Activated CD8-positive, alpha-beta T cell treated with anti-CD3 and anti-CD28 coated beads, Interleukin-2, amount 10 ng/mL, durations not matched to agents 7 days and 5 days (primary cell): ENCODE data around the gene CAMK4. TPM values are rescaled to one million over a fixed set of nuclear protein-coding genes. Genes with fewer than 3 reads are reported as not detected.

Source experiments
- ATAC-seq: fragments of 150-1000 bp; cut with Tn5 transposase; one replicate; pipeline ENCODE4 v1.10.0; 2021; ENCODE audit warnings: moderate library complexity
- CTCF ChIA-PET: fragments of 350-600 bp; sonication (Branson Sonifier 250); formaldehyde crosslinking; loops from one replicate; lab custom pipeline; 2021; ENCODE audit warnings: antibody characterized with exemption; lab: Charles Lee
- POLR2A ChIA-PET: fragments of 350-600 bp; sonication (Branson Sonifier 250); formaldehyde crosslinking; loops from one replicate; lab custom pipeline; 2021; ENCODE audit warnings: antibody characterized with exemption; lab: Charles Lee
- DNase-seq: peaks from one replicate; pipeline ENCODE4 v3.0.0-alpha.2; 2020
- H3K27ac Mint-ChIP-seq: one replicate; pipeline ENCODE4 v1.8.0; 2021; ENCODE audit warnings: mild to moderate bottlenecking, mixed read lengths
- H3K27me3 Mint-ChIP-seq: one replicate; pipeline ENCODE4 v1.8.0; 2021; ENCODE audit warnings: low read depth, mixed read lengths
- H3K36me3 Mint-ChIP-seq: one replicate; pipeline ENCODE4 v1.8.0; 2021; ENCODE audit warnings: low read depth, mixed read lengths
- H3K4me1 Mint-ChIP-seq: one replicate; pipeline ENCODE4 v1.8.0; 2021; ENCODE audit warnings: low read depth, mixed read lengths
- H3K4me3 Mint-ChIP-seq: one replicate; pipeline ENCODE4 v1.8.0; 2021; ENCODE audit warnings: mild to moderate bottlenecking, mixed read lengths
- H3K9me3 Mint-ChIP-seq: one replicate; pipeline ENCODE4 v1.8.0; 2022; ENCODE audit warnings: mixed read lengths; ENCODE audit not compliant: insufficient read depth
- total RNA-seq, 2 experiments: library from RNA; stranded (reverse); gene quantifications; one replicate each; pipeline ENCODE4 v1.2.3, GENCODE V29; 2021

The CAMK4 gene
- total RNA-seq, 2 experiments from 2014 or later: 82.7 to 84.9 TPM

DNA sequence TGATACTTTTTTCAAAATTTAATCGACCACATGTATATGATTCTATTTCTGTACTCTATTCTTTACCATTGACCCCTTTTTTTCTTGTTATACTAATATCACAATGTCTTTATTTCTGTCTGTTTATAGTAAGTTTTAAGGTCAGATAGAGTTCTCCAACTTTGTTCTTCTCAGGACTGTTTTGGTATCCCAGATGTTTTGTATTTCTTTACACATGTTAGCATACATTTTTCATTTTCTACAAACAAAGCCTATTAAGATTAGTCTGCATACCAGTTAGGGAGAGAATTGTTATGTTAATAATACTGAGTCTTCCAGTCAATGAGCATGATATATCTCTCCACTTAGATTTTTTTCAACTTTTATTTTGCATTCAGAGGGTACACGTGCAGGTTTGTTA, 8.2 kb upstream of the CAMK4 start:
- ChIA-PET POLR2A (no interaction called here), CTCF (no interaction called here)
- no peak for ATAC-seq

DNA sequence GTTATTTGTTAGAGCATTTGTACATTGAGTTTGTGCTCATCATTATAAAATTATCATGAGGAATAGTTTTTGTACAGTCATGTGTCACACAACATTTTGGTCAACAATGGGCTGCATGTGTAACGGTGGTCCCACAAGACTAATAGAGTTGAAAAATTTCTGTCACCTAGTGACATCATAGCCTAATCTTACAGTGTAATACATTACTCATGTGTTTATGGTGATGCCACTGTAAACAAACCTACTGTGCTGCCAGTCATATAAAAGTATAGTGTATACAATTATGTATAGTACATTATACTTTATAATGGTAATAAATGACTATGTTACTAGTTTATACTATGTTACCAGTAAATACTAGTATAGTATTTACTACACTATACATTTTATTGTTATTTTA, 3.0 kb upstream of the CAMK4 start:
- Mint-ChIP-seq H3K36me3 (peaks cover 15% of the 10 kb centered on the region), H3K9me3 (no peaks in the 10 kb centered on the region), H3K27ac (no peak overlapping the region), H3K27me3 (no peaks in the 10 kb centered on the region), H3K4me1 (peaks cover 6% of the 10 kb centered on the region), H3K4me3 (no peak overlapping the region)
- ChIA-PET CTCF (interaction anchor here (1.0 to 4.9 kb wide), 4 partner anchors 11 to 68 kb away, joined by 3 to 47 read pairs (median 3); no protein-coding TSS in a partner anchor), POLR2A (no interaction called here)
- ATAC-seq: no peak
- no peak for DNase-seq

More for the DNA sequence above, 8.2 kb upstream of the CAMK4 start:
- peaks cover 7% of the 10 kb centered on the region for H3K36me3 Mint-ChIP-seq
- DNase-seq: no peak
- H3K27me3 Mint-ChIP-seq: no peaks in the 10 kb centered on the region
- no peak overlapping the region for H3K4me3 Mint-ChIP-seq
- H3K27ac Mint-ChIP-seq: no peak overlapping the region
- peaks cover 8% of the 10 kb centered on the region for H3K4me1 Mint-ChIP-seq
- H3K9me3 Mint-ChIP-seq: peaks cover 7% of the 10 kb centered on the region

DNA sequence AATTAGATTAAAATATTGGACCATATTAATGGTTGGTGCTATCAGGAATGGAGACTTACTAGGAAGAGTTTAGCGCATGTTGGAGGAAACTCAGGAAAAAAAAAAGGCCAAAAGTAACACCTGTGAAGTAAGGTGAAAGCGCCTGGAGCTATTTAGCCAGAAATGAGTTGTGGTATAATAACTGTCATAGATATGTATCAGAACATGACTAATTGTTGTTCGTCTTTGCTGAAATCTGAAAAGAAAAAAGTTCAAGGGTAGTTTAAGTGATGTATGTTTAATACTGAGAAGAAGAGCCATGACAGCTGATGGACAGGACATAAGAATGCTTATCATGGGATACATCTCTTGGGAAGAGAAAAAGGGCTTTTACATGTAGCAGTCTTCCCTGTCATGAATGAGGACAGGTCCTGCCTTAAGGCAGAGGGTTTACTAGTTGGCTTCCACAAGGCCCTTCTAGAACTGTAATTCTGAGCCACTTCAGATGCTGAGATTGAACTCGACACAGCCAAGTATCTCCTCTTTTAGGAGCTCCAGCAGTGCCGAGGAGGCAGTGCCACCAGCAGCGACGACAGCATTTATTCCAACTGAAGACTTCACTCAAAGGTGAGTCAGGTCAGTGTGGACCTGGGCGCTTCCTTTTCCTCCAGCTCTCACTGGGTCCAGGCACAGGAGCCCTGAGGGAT, 940 bp upstream of the CAMK4 start:
- peaks cover 29% of the 10 kb centered on the region for H3K36me3 Mint-ChIP-seq
- H3K27me3 Mint-ChIP-seq: no peaks in the 10 kb centered on the region
- DNase-seq (peak; percentile 52), ATAC-seq (no peak)
- peaks cover 16% of the 10 kb centered on the region for H3K4me1 Mint-ChIP-seq
- H3K9me3 Mint-ChIP-seq: no peaks in the 10 kb centered on the region
- peak overlapping the region; percentile 98 for H3K4me3 Mint-ChIP-seq
- CTCF ChIA-PET: interaction anchor here (0.8 to 8.9 kb wide), 17 partner anchors 10 to 470 kb away, joined by 3 to 85 read pairs (median 5); no protein-coding TSS in a partner anchor
- POLR2A ChIA-PET: interaction anchor here (0.6 to 5.4 kb wide), 8 partner anchors 10 to 484 kb away, joined by 3 to 45 read pairs (median 6); partner anchors contain the start of gene SLC25A46
- H3K27ac Mint-ChIP-seq: peak overlapping the region; percentile 79

DNA sequence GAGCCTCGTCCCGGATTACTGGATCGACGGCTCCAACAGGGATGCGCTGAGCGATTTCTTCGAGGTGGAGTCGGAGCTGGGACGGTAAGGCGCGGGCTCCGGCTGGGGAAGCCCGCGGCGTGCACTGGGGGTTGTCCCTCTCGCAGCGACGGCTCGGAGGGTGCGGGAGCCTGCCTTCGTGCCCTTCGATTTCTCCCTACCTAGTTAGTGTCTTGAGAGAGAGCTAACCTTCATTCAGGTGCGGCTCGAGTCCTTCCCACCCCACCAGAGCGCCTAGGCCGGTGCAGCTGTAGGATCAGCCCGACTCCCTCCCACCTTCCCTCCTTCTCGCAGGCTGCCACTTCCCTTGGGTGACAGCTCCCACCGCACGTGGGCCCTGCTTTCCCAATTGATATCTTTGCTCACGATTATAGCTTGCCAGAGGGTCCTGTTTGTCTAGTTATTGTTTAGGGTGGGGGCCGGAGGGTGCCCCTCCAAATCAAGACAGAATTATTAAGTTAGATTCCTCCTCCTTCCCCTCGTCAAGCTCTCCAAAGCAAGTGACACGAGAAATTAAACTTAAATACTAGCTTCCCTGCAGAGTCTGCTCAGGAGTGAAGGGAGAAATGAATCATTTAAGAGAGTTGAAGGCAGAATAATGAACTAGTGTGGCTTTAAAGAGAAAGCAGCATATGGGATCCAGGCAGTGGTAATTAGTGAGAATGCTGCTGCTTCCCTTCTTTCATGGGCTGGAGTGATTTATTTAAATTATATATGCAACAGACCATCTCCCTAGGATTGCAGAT, 569 bp downstream of the CAMK4 start:
- H3K27ac Mint-ChIP-seq: peak overlapping the region; percentile 80
- H3K36me3 Mint-ChIP-seq: peaks cover 35% of the 10 kb centered on the region
- peak overlapping the region; percentile 98 for H3K4me3 Mint-ChIP-seq
- H3K9me3 Mint-ChIP-seq: no peaks in the 10 kb centered on the region
- H3K27me3 Mint-ChIP-seq: no peaks in the 10 kb centered on the region
- POLR2A ChIA-PET: interaction anchor here (0.6 to 5.4 kb wide), 12 partner anchors 9 to 467 kb away, joined by 3 to 45 read pairs (median 4); partner anchors contain the start of gene WDR36
- H3K4me1 Mint-ChIP-seq: peaks cover 30% of the 10 kb centered on the region
- no peak for DNase-seq
- ATAC-seq: peak; percentile 37
- CTCF ChIA-PET: interaction anchor here (0.7 to 8.9 kb wide), 11 partner anchors 8 to 66 kb away, joined by 3 to 85 read pairs (median 11); no protein-coding TSS in a partner anchor

DNA sequence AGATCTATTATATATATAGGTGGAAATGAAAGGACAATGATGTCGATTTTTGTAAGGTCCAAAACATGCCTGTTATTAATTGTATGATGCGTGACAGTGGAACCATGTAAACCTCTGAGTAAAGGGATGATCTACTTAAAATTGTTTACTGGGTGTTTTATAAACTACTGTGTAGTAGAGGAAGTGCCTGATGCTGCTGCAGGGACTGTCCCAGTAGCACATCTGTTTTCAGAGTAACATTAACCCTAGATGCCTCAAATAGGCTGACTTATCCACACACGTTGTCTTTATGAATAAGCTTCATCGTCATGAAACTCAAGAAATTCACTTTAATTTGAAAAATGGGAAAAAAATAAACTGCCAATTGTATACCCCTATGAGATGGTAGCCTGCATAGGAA, 1.7 kb downstream of the CAMK4 start:
- Mint-ChIP-seq H3K27ac (peak overlapping the region; percentile 80), H3K27me3 (no peaks in the 10 kb centered on the region), H3K4me1 (peaks cover 40% of the 10 kb centered on the region), H3K36me3 (peaks cover 39% of the 10 kb centered on the region), H3K9me3 (no peaks in the 10 kb centered on the region), H3K4me3 (peak overlapping the region; percentile 98)
- ChIA-PET POLR2A (interaction anchor here (1.5 to 5.4 kb wide), 4 partner anchors 10 to 29 kb away, joined by 5 to 45 read pairs (median 10); no protein-coding TSS in a partner anchor), CTCF (interaction anchor here (1.2 to 8.9 kb wide), 6 partner anchors 12 to 67 kb away, joined by 3 to 85 read pairs (median 26); no protein-coding TSS in a partner anchor)
- ATAC-seq (no peak), DNase-seq (no peak)

DNA sequence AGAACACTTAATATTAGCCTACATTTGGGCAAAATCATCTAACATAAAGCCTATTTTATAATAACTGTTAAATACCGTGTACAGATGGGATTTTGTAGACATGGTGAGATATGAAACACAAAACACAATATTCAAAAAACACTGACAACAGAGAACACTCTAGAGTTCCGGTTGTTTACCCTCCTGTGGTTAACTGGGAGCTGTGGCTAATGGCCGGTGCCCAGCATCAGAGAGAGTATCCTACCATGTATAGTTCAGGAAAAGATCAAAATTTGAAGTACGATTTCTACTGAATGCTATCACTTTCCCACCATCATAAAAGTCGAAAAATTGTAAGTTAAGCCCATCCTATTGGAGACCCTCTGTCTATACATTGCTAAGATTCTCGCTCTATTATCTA, 2.4 kb downstream of the CAMK4 start:
- CTCF ChIA-PET: interaction anchor here (1.2 to 8.9 kb wide), 6 partner anchors 11 to 68 kb away, joined by 3 to 85 read pairs (median 26); no protein-coding TSS in a partner anchor
- peak overlapping the region; percentile 80 for H3K27ac Mint-ChIP-seq
- H3K27me3 Mint-ChIP-seq: no peaks in the 10 kb centered on the region
- H3K9me3 Mint-ChIP-seq: no peaks in the 10 kb centered on the region
- DNase-seq (no peak), ATAC-seq (no peak)
- peaks cover 44% of the 10 kb centered on the region for H3K36me3 Mint-ChIP-seq
- peaks cover 46% of the 10 kb centered on the region for H3K4me1 Mint-ChIP-seq
- H3K4me3 Mint-ChIP-seq: peak overlapping the region; percentile 98
- POLR2A ChIA-PET: interaction anchor here (1.5 to 5.4 kb wide), 4 partner anchors 9 to 28 kb away, joined by 5 to 45 read pairs (median 10); no protein-coding TSS in a partner anchor

DNA sequence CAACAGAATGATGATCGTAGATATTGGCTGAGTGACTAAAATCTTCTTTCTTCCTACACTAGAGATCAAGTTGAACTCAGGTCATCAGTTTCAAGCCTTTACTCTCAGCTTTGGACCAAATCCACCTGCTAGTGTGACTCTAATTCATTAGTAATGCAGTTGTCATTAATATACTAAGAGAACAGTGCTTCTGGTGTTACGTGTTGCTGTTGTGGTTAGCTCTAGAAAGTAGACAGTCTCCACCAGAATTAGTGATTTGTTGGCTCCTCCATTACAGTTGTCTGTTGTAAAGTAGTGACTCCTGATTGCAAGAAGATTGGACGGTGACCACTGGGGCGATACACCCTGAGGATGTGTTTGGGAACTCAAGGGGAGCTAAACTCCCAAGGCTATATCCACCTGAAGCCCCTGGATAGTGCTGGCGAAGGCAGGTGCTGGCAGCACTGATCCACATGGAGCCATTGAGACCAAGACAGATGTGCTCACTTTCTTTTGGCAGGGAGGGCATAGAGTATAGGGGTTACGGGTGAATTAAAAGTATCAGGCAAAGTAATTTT, 3.1 kb downstream of the CAMK4 start:
- H3K27ac Mint-ChIP-seq: peak overlapping the region; percentile 97
- ATAC-seq: no peak

DNA sequence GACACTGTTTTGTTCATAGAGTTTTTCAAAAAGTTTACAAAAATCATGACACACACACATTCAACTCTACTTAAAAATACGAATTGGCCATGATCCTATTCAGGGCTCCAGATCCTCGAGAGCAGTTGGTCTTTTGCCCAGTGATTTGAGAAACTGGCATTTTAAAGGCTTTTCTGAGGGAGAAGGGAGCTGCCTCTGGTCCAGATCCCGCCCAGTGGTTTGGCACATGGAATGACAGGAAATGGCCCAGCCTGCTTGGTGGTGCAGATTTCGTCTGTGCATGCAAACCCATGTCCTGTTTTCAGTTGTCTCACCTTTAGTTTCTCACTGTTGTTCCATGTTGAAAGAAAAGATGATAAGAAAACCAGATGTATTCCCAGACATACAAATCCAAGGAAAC, 3.6 kb downstream of the CAMK4 start:
- H3K27me3 Mint-ChIP-seq: no peaks in the 10 kb centered on the region
- H3K27ac Mint-ChIP-seq: peak overlapping the region; percentile 97
- DNase-seq (peak; percentile 48), ATAC-seq (no peak)
- peak overlapping the region; percentile 98 for H3K4me3 Mint-ChIP-seq
- CTCF ChIA-PET: interaction anchor here (1.1 to 8.9 kb wide), 6 partner anchors 10 to 69 kb away, joined by 3 to 85 read pairs (median 26); no protein-coding TSS in a partner anchor
- H3K36me3 Mint-ChIP-seq: peaks cover 46% of the 10 kb centered on the region
- H3K9me3 Mint-ChIP-seq: no peaks in the 10 kb centered on the region
- peaks cover 56% of the 10 kb centered on the region for H3K4me1 Mint-ChIP-seq
- POLR2A ChIA-PET: interaction anchor here (1.9 to 5.4 kb wide), 2 partner anchors 9 to 27 kb away, joined by 12 to 45 read pairs; no protein-coding TSS in a partner anchor

More for the DNA sequence above, 3.1 kb downstream of the CAMK4 start:
- H3K4me3 Mint-ChIP-seq: peak overlapping the region; percentile 98
- no peak for DNase-seq
- ChIA-PET CTCF (interaction anchor here (1.1 to 8.9 kb wide), 7 partner anchors 11 to 68 kb away, joined by 3 to 85 read pairs (median 12); no protein-coding TSS in a partner anchor), POLR2A (interaction anchor here (1.8 to 5.4 kb wide), 3 partner anchors 10 to 27 kb away, joined by 5 to 45 read pairs (median 12); no protein-coding TSS in a partner anchor)
- H3K9me3 Mint-ChIP-seq: no peaks in the 10 kb centered on the region
- H3K36me3 Mint-ChIP-seq: peaks cover 46% of the 10 kb centered on the region
- H3K27me3 Mint-ChIP-seq: no peaks in the 10 kb centered on the region
- peaks cover 52% of the 10 kb centered on the region for H3K4me1 Mint-ChIP-seq

DNA sequence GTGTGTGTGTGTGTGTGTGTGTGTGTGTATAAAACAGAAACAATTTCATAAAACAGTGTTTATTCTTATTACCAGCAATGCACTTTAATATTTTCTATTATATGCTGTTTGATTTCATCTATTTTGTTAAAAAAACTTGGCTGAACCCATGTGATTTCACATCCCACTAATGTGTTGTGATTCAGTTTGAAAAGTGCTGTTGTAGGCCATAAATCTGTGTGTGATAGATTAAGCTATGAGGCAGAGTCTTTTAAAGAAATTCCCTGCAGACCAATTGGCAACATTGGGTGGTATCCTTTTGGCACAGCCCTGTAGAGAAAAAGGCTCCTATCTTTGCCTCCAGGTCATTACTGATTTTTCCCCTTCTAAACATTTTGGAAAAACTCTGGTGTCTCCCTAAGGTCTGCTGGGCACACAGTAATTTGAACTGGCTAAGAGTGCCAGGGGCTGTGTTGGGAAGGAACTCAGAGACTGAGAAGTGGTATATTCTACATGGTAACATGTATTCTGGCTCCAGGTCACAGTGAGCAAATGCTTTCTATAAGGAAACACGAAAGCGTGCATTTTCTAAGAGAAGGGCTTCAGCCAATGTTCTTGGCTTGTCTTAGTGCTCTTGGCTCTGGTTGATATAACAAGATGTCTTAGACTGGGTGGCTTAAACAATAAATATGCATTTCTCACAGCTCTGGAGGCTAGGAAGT, 4.5 kb downstream of the CAMK4 start:
- Mint-ChIP-seq H3K4me1 (peaks cover 55% of the 10 kb centered on the region), H3K36me3 (peaks cover 46% of the 10 kb centered on the region), H3K9me3 (no peaks in the 10 kb centered on the region), H3K27me3 (no peaks in the 10 kb centered on the region), H3K27ac (peak overlapping the region; percentile 98), H3K4me3 (peak overlapping the region; percentile 79)
- ChIA-PET POLR2A (interaction anchor here (0.6 to 1.6 kb wide), 5 partner anchors 15 to 491 kb away, joined by 3 to 11 read pairs (median 4); partner anchors contain the start of gene SLC25A46), CTCF (interaction anchor here (1.7 to 8.9 kb wide), 5 partner anchors 9 to 49 kb away, joined by 5 to 85 read pairs (median 14); no protein-coding TSS in a partner anchor)
- no peak for DNase-seq
- no peak for ATAC-seq

DNA sequence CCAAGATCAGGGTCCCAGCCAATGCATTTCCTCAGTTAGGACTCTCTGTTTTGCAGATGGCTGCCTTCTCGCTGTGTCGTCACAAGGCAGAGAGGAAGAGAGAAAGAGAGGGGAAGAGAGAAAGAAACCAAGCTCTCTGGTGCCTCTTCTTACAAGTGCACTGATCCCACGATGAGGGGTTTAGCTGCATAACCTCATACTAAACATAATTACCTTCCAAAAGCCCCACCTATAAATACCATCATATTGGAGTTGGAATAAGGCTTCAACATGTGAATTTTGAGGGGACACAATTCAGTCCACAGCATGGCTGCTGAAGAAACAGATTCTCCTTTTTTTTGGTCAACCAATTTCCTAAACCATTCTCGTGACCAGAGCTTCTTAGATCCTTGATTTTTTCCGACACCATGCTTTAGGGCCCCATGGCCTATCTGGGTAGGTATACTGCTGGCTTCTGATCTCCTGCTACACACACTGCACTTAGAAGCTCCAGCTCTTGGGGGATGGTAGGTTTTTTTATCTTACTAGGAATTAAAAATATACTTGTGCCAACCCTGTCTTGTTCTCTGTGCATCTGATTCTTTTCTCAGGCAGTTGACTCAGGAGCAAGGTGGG, 5.1 kb downstream of the CAMK4 start:
- H3K4me1 Mint-ChIP-seq: peaks cover 58% of the 10 kb centered on the region
- peak overlapping the region; percentile 79 for H3K4me3 Mint-ChIP-seq
- POLR2A ChIA-PET: interaction anchor here (0.6 to 1.6 kb wide), 5 partner anchors 15 to 491 kb away, joined by 3 to 11 read pairs (median 4); partner anchors contain the start of gene SLC25A46
- CTCF ChIA-PET: interaction anchor here (1.7 to 8.9 kb wide), 6 partner anchors 9 to 72 kb away, joined by 5 to 85 read pairs (median 14); no protein-coding TSS in a partner anchor
- peaks cover 46% of the 10 kb centered on the region for H3K36me3 Mint-ChIP-seq
- ATAC-seq: no peak
- no peaks in the 10 kb centered on the region for H3K9me3 Mint-ChIP-seq
- peak overlapping the region; percentile 98 for H3K27ac Mint-ChIP-seq
- DNase-seq: peak; percentile 47
- no peaks in the 10 kb centered on the region for H3K27me3 Mint-ChIP-seq
